Activated CD4-positive, CD25-positive, alpha-beta regulatory T cell treated with anti-CD3 and anti-CD28 coated beads, Interleukin-2, amount 50 U/mL, for 16 hours (primary cell): ENCODE measurements around the gene TMEM121B.
"Not testable (repeated sequence)": the region's sequence is repeated elsewhere in the genome, so short reads cannot be mapped to it uniquely, and the experiment has no call there.

Experiments used
- DNase-seq: peaks from one replicate; pipeline ENCODE4 v3.0.0-alpha.2; 2020; ENCODE audit warnings: low read depth, low spot score

The TMEM121B gene

DNA sequence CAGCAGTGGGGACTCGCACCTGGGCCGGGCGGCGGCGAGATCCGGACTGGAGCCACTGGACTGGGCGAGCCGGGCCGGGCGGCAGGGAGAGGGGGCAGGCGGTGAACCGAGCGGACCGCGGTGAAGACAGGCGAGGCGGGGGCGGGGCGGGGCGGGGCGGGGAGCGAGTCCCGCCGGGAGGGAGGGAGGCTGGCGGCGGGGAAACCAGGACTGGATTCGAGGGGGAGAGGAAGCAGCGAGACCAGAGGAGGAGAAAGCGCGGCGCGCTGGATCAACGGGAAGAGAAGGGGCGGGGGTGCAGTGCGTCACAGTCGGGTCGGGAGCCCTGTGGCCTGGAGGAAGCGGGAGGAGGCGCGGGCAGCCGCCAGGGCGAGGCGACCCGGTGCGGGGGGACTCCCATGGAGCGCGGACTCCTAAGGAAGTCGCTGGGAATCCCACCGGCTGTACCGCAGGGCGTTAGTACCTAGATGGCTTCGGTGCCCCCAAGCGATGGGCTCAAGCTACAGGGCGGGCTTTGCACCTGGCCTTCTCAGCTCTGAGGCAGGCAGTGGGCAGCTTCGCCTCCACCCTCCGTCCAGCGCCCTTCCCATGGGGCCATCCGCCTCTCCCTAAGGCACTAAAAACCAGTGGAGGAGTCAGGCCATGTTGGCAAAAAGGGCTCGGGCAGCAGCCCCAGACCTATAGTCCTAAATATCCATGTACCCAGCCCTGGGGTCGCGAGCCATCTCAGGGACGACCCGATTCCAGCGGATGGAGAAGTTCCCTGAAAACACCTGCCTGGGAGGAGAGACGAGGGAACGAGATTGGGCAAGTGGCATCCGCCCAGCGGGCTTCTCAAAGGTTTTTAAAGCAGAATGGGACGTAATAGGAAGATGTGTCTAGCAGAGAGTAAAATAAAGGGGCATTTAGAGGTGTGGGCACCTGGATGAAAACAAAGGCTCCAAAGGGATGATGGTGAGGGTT is at the start of gene TMEM121B:
TMEM121B (minus strand) TSS at position 128 of the 963 bp plus-strand sequence. CDS start 233 bp downstream, outside the sequence.
- no peak for DNase-seq

DNA sequence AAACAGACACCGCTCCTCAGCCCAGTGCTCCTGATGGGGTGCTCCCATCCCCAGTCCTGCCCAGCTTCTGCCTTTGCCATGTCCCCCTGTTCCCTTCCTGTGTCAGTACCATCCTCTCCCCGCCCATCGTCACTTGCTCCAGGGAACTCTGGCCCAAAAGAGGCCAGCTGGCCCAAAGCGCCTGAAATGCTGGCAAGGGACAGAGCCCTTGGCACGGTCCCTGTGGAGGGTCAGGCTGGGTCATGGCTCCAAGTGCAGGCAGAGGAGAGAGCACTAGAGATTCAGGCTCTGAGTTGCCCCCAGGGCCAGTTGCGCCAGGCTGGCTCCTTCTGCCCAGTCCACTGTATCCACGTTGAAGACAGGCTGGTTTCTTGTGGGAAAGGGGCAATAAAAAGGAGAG is 46.3 kb upstream of the TMEM121B start:
- DNase-seq = no peak

- no peak for DNase-seq
Observed at GRCh38 chr22:17164392-17165024, 43.3 kb upstream of the TMEM121B start.

GRCh38 chr22:17162731-17163130 is 41.6 kb upstream of the TMEM121B start:
- DNase-seq = no peak

GRCh38 chr22:17161991-17162390 is 40.8 kb upstream of the TMEM121B start:
- DNase-seq = no peak

GRCh38 chr22:17159504-17159951 is 38.4 kb upstream of the TMEM121B start:
- peak; percentile 26 for DNase-seq

GRCh38 chr22:17158568-17159503 is 37.7 kb upstream of the TMEM121B start, which contains the start of gene HDHD5:
HDHD5 (minus strand) TSS chr22:17159277; CDS start chr22:17159251, 26 bp downstream.
- peak; percentile 78 for DNase-seq

DNA sequence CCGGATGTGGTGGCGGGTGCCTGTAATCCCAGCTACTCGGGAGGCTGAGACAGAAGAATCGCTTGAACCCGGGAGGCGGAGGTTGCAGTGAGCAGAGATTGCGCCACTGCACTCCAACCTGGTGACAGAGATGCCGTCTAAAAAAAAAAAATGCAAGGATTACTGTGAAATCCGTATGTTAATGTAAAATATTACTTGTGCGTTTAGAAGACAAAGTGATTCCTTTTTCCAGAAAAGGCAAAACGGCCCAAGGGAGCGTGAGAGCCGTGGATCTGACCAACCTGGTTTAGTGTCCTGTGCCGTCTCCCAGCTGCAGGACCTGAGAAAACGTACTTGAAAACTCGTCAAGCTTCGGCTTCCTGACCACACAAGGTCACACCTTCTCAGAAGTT is 37.0 kb upstream of the TMEM121B start:
- no peak for DNase-seq

GRCh38 chr22:17157714-17158113 is 36.6 kb upstream of the TMEM121B start:
- DNase-seq = no peak

DNA sequence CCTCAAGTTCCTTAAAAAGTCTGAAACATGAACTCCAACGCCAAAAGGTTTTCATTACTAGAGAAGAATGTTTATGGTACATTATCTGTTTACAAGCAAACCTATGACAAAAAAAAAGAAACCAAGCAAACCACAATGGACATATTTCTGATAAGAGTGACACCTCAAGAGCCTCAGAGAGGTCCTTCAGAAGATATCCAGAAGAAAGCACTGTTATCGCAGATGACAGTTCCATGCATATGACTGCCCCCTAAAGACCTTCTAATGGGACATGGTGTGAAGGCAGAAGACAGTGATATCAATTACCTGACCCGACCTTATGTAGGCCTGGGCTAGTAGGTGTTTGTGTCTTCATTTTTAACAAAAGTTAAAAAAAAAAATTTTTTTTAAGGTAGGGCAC is 34.8 kb upstream of the TMEM121B start:
- DNase-seq = no peak

GRCh38 chr22:17152971-17153370 is 31.8 kb upstream of the TMEM121B start:
- DNase-seq = no peak

- no peak for DNase-seq
Observed at GRCh38 chr22:17152340-17152739, 31.2 kb upstream of the TMEM121B start.

DNA sequence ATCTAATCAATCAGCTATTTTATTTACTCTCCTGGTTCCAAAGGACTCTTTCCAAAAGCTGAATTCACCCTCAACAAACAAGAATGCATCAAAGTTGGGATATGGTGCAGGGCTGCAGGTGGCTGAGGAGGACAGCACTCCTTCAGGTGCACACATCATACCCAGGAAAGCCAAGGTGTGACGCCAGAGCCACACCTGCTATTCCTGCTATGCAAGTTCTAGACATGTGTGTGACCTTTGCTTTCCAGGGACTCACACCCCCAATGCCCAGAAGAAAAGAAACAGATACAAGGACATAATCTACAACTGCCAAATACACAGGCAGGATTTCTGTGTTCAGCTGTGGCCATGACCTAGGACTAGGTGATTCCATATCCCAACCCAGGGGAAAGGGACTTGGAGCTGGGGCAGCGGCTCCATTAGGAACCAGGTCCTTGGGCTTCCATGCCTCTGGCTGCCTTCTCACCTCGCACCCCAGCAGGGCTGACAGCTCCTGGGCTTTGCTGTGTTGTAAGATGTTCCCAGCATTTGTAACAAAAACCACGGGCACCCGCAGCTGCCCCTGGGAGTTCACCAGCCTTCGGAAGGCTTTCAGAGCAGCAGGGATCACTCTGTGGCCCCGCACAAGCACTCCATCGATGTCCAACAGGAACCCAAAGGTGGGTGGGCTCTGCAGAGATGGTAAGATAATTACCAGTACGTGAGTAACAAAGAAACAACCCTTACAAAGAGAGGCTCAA is 28.1 kb upstream of the TMEM121B start:
- no peak for DNase-seq

DNA sequence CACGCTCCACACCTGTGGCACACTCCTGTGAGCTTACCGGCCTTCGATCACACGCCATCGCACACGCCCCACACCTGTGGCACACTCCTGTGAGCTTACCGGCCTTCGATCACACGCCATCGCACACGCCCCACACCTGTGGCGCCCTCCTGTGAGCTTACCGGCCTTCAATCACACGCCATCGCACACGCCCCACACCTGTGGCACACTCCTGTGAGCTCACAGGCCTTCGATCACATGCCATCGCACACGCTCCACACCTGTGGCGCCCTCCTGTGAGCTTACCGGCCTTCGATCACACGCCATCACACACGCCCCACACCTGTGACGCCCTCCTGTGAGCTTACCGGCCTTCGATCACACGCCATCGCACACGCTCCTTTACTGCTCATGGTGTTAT is 26.3 kb upstream of the TMEM121B start:
- DNase-seq = not testable (repeated sequence)

GRCh38 chr22:17145021-17145680 is 24.0 kb upstream of the TMEM121B start:
- DNase-seq = no peak

- DNase-seq = no peak
Observed at GRCh38 chr22:17143826-17144225, 22.7 kb upstream of the TMEM121B start.

GRCh38 chr22:17143101-17143500 is 21.9 kb upstream of the TMEM121B start:
- DNase-seq = no peak

DNA sequence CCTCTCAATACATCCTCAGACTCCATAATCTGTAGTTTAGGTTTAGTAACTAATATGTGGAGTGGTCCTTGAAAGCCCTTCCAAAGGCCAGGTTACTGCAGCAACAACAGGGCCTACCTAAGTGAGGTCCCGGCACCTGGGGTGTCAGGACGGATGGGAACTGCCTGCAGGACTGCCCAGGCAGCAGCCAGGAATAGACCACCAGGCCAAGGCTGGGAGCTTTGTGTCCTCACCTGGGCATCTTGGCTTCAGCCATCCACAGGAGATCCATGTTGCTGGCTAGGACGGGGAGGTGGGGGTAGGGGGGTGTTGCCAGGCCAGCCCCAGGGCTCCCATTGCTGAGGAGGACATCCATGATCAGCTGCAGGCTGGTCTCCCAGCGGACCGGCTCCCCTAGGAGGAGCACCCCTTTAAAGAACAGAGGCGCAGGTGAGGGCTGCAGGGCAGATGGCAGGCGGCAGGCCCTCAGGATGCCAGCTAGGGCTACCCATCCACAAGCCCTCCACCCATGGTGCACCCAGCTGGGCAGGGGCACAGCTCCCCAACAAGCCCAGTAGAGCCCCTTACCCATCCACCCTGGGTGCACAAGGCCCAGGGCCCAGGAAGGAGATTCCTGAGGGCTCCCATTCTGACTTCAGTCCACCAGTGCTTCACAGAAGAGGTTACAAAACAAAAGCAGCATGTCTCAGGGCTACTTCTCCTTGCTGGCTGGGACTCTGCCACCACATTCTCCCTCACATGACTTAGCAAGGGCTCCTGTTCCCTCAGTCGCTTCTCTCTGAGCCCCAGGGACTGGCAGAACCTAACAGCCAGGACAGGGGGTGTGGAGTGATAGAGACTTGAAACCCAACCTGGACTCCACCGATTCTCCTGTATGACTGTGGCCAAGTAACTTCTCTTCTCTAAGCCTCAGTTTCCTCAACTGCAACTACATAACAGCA is 19.9 kb upstream of the TMEM121B start:
- DNase-seq = no peak

GRCh38 chr22:17140022-17140421 is 18.9 kb upstream of the TMEM121B start:
- DNase-seq = no peak
